HG02610 (cell line): ENCODE measurements around the gene RABEP1.
"Not testable (repeated sequence)": the region's sequence is repeated elsewhere in the genome, so short reads cannot be mapped to it uniquely, and the experiment has no call there.

Source experiments
- ATAC-seq: cut with Tn5 transposase; IDR thresholded peaks from one replicate; pipeline ENCODE4 v1.9.1; 2021; ENCODE audit warnings: mild to moderate bottlenecking, moderate library complexity; ENCODE audit not compliant: unreplicated experiment

RABEP1 gene

GRCh38 chr17:5281814-5282641 is at the start of gene RABEP1:
RABEP1 (plus strand) TSS chr17:5282284; CDS start chr17:5282487, 203 bp downstream.
- ATAC-seq, result peak; percentile 62

GRCh38 chr17:5233492-5233891 is 48.6 kb upstream of the RABEP1 start:
- not testable (repeated sequence) for ATAC-seq

GRCh38 chr17:5234645-5235576 is 47.2 kb upstream of the RABEP1 start, which contains the start of gene SCIMP:
SCIMP (minus strand) TSS chr17:5234860; CDS start chr17:5234755, 105 bp downstream.
- ATAC-seq, result peak; percentile 63

GRCh38 chr17:5236938-5237540 is 45.0 kb upstream of the RABEP1 start:
- no peak for ATAC-seq

GRCh38 chr17:5237541-5238016 is 44.5 kb upstream of the RABEP1 start:
- no peak for ATAC-seq

GRCh38 chr17:5238333-5238732 is 43.8 kb upstream of the RABEP1 start:
- no peak for ATAC-seq

GRCh38 chr17:5239769-5240168 is 42.3 kb upstream of the RABEP1 start:
- ATAC-seq, result not testable (repeated sequence)

- ATAC-seq, result no peak
These were observed 40.0 kb upstream of the RABEP1 start for GRCh38 chr17:5241861-5242671.

GRCh38 chr17:5247621-5248020 is 34.5 kb upstream of the RABEP1 start:
- ATAC-seq, result no peak

GRCh38 chr17:5248821-5249479 is 33.1 kb upstream of the RABEP1 start:
- no peak for ATAC-seq

- ATAC-seq, result no peak
These were observed 32.5 kb upstream of the RABEP1 start for GRCh38 chr17:5249615-5250014.

GRCh38 chr17:5254414-5254813 is 27.7 kb upstream of the RABEP1 start:
- no peak for ATAC-seq

GRCh38 chr17:5254903-5255521 is 27.1 kb upstream of the RABEP1 start:
- no peak for ATAC-seq

- no peak for ATAC-seq
These were observed 25.0 kb upstream of the RABEP1 start for GRCh38 chr17:5257124-5257523.

GRCh38 chr17:5260542-5260941 is 21.5 kb upstream of the RABEP1 start:
- no peak for ATAC-seq

GRCh38 chr17:5262416-5262991 is 19.6 kb upstream of the RABEP1 start:
- ATAC-seq, result no peak

- no peak for ATAC-seq
These were observed 18.6 kb upstream of the RABEP1 start for GRCh38 chr17:5263441-5263840.

- no peak for ATAC-seq
These were observed 17.2 kb upstream of the RABEP1 start for GRCh38 chr17:5264893-5265292.
